ENCODE measurements around the gene ZC3H4. TPM values are rescaled to one million over a fixed set of nuclear protein-coding genes. Genes with fewer than 3 reads are reported as not detected.
"Not testable (repeated sequence)": the region's sequence is repeated elsewhere in the genome, so short reads cannot be mapped to it uniquely, and the experiment has no call there.

Gene ZC3H4
- total RNA-seq, 1 experiment from 2014 or later = 8.2 TPM

DNA sequence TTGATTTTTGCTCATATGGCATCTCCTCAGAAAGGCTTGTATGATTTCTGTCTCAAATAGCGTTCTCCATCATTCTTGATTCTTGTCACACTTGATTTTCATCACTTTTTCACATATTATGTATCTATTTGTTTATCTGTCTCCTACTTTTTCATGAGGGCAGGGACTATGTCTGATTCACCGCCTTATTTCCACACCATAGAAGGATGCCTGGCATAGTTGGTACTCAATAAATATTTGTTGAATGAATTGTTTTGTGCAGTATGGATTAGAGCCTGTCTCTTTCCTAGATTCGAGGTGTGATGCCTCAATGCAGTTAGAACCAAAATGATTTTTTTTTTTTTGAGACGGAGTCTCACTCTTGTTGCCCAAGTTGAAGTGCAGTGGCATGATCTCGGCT, 29.2 kb upstream of the ZC3H4 start:
- no peak for DNase-seq
- Histone ChIP-seq H3K4me3 (no peak overlapping the region), H3K27me3 (no peaks in the 10 kb centered on the region), H3K36me3 (peaks cover 81% of the 10 kb centered on the region), H3K9me3 (no peaks in the 10 kb centered on the region)

DNA sequence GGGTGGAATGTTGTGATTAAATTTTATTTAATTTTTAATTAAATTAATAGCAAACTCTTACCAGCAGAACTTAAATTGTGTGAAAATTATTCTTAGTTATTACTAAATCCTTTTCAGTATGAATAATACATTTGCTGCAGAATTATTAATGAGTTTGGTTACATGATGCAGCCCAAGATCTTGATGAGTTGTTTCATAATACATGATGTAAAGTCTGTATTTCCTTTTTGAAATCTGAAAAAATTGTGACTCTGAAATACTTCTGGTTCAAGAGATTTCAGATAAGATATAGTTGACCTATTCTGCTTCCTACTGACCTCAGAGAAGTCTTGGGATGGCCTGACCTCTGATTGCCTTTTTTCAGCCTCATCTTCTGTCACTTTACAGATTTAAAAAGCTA, 28.1 kb upstream of the ZC3H4 start:
- Histone ChIP-seq H3K4me3 (no peak overlapping the region), H3K27me3 (no peaks in the 10 kb centered on the region), H3K9me3 (no peaks in the 10 kb centered on the region), H3K36me3 (peaks cover 74% of the 10 kb centered on the region)
- no peak for DNase-seq

DNA sequence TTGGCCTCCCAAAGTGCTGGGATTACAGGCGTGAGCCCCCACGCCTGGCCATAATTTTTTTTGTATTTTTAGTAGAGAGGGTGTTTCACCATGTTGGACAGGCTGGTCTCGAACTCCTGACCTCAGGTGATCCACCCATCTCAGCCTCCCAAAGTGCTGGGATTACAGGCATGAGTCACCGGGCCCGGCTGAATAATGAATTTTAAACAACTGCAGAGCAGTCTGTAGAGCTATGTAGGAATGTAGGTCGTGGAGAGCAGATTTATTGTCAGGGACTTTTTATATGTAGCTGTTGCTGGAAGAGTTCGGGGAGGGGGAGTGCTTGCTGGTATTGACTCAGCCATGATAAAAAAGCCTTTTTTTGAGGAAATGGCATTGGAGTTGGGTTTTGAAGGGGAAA, 27.7 kb upstream of the ZC3H4 start:
- H3K9me3 ChIP-seq, H3K27me3 ChIP-seq, H3K4me3 ChIP-seq: not testable (repeated sequence)
- DNase-seq = peak; percentile 60
- H3K36me3 ChIP-seq = peaks cover 72% of the 10 kb centered on the region

GRCh38 chr19:47135156-47135555, 21.6 kb upstream of the ZC3H4 start:
- Histone ChIP-seq H3K36me3 (peaks cover 63% of the 10 kb centered on the region), H3K4me3 (peak overlapping the region; percentile 9; the same call in 1 of the 2 replicates), H3K27me3 (no peaks in the 10 kb centered on the region), H3K9me3 (peaks cover 3% of the 10 kb centered on the region)
- no peak for DNase-seq

- no peak for DNase-seq
- peaks cover 63% of the 10 kb centered on the region for H3K36me3 ChIP-seq
These were observed 21.0 kb upstream of the ZC3H4 start for GRCh38 chr19:47134545-47134944.

GRCh38 chr19:47133021-47133471, 19.5 kb upstream of the ZC3H4 start:
- Histone ChIP-seq H3K36me3 (peaks cover 50% of the 10 kb centered on the region), H3K4me3 (no peak overlapping the region)
- no peak for DNase-seq

More at GRCh38 chr19:47134545-47134944, 21.0 kb upstream of the ZC3H4 start:
- no peaks in the 10 kb centered on the region for H3K27me3 ChIP-seq
- H3K9me3 ChIP-seq = peaks cover 6% of the 10 kb centered on the region
- H3K4me3 ChIP-seq = peak overlapping the region; percentile 9; the same call in 1 of the 2 replicates

GRCh38 chr19:47132194-47132852, 18.7 kb upstream of the ZC3H4 start:
- DNase-seq = no peak
- peaks cover 47% of the 10 kb centered on the region for H3K36me3 ChIP-seq
- H3K4me3 ChIP-seq = peak overlapping the region; percentile 92
- H3K9me3 ChIP-seq = peaks cover 6% of the 10 kb centered on the region
- H3K27me3 ChIP-seq = no peaks in the 10 kb centered on the region

More at GRCh38 chr19:47133021-47133471, 19.5 kb upstream of the ZC3H4 start:
- Histone ChIP-seq H3K27me3 (no peaks in the 10 kb centered on the region), H3K9me3 (peaks cover 6% of the 10 kb centered on the region)

GRCh38 chr19:47130589-47131227, 17.1 kb upstream of the ZC3H4 start, which contains the start of gene SAE1:
SAE1 (plus strand) TSS chr19:47130835; CDS start chr19:47130931, 96 bp downstream.
- Histone ChIP-seq H3K9me3 (peaks cover 6% of the 10 kb centered on the region), H3K27me3 (no peaks in the 10 kb centered on the region), H3K36me3 (peaks cover 39% of the 10 kb centered on the region), H3K4me3 (peak within 1 kb of the TSS; percentile 92)
- peak; percentile 99 for DNase-seq

DNA sequence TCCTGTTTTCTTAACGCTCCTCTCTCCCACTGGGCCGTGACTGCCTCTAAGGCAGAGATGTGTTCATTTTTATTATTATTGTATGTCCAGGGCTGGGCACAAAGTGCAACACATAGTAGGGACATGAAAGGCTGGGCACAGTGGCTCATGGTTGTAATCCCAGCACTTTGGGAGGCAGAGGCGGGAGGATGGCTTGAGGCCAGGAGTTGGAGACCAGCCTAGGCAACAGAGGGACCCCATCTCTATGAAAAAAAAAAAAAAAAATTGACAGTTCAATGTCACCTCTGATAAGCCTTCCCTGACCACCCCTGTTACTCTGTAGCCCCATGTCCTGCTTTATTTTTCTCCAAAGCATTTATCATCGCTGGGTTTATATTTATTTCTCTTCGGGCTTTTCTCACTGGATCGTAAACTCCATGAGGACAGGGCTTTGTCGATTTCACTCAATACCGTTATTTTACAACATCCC, 16.6 kb upstream of the ZC3H4 start:
- peaks cover 6% of the 10 kb centered on the region for H3K9me3 ChIP-seq
- peak overlapping the region; percentile 92; the same call in 1 of the 2 replicates for H3K4me3 ChIP-seq
- no peaks in the 10 kb centered on the region for H3K27me3 ChIP-seq
- peaks cover 33% of the 10 kb centered on the region for H3K36me3 ChIP-seq
- no peak for DNase-seq

- Histone ChIP-seq H3K4me3 (no peak overlapping the region), H3K9me3 (peaks cover 6% of the 10 kb centered on the region), H3K36me3 (peaks cover 27% of the 10 kb centered on the region), H3K27me3 (no peaks in the 10 kb centered on the region)
- DNase-seq = no peak
These were observed 16.0 kb upstream of the ZC3H4 start for GRCh38 chr19:47129579-47129978.

GRCh38 chr19:47125669-47125938, 12.0 kb upstream of the ZC3H4 start:
- no peak for DNase-seq
- Histone ChIP-seq H3K9me3 (peaks cover 6% of the 10 kb centered on the region), H3K36me3 (no peaks in the 10 kb centered on the region), H3K4me3 (no peak overlapping the region), H3K27me3 (no peaks in the 10 kb centered on the region)

DNA sequence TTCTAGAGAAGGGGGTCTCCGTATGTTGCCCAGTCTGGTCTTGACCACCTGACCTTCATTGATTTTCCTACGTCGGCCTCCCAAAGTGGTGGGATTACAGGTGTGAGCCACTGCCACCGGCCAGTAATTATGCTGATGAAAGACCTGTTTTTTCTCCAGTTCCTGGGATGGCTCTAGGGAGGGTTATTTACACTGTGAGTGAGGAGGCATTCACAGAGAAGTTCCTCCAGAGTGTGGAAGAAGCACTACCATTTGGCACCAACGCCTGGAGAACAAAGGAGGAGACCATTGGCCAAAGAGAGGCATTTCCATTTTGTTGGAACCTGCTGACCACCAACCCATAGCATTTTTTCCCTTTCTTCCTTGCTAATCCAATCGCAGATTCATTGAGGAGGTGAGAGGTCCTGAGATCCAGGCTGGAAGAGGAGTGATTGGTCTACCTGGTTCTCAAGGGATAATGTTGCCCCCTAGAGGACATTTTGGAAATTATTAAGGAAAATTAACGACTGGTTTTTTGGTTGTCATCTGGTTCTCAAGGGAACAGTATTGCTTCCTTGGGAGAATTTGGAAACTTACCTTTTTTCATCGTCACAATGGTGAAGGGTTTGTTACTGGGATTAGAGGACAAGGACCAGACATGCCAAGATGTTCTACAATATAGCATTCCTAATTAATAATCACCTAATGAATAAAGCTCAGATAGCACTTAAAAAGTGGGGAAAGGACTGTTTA, 11.5 kb upstream of the ZC3H4 start:
- Histone ChIP-seq H3K27me3 (no peaks in the 10 kb centered on the region), H3K9me3 (peaks cover 3% of the 10 kb centered on the region), H3K36me3 (no peaks in the 10 kb centered on the region), H3K4me3 (no peak overlapping the region)
- DNase-seq = peak; percentile 31

- DNase-seq = no peak
- Histone ChIP-seq H3K36me3 (no peaks in the 10 kb centered on the region), H3K9me3 (no peaks in the 10 kb centered on the region), H3K27me3 (no peaks in the 10 kb centered on the region), H3K4me3 (no peak overlapping the region)
These were observed 9.8 kb upstream of the ZC3H4 start for GRCh38 chr19:47123406-47123805.

GRCh38 chr19:47122359-47123335, 9.1 kb upstream of the ZC3H4 start:
- Histone ChIP-seq H3K4me3 (no peak overlapping the region), H3K9me3 (no peaks in the 10 kb centered on the region), H3K27me3 (no peaks in the 10 kb centered on the region), H3K36me3 (no peaks in the 10 kb centered on the region)
- DNase-seq = peak; percentile 70

DNA sequence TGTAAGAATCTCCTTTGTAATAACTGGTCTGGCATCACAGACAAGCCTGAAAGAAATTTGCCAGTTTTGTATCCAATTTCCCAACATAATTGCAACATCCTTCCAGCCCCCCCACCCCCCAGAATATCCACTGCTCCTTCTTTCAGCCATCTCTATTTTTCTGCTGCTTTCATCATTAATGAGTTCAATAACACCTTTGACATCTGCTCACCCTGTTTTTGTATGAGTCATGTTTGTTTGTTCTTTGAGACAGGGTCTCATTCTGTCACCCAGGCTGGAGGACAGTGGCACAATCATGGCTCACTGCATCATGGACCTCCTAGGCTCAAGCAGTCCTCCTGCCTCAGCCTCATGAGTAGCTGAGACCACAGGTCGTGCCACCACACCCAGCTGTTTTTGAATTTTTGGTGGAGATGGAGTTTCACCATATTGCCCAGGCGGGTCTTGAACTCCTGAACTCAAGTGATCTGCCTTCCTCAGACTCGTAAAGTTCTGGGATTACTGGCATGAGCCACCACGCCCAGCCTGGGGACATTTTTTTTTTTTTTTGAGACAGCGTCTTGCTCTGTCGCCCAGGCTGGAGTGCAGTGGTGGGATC, 7.0 kb upstream of the ZC3H4 start:
- Histone ChIP-seq H3K27me3 (no peaks in the 10 kb centered on the region), H3K36me3 (no peaks in the 10 kb centered on the region), H3K9me3 (no peaks in the 10 kb centered on the region), H3K4me3 (no peak overlapping the region)
- DNase-seq = no peak

All from MG63 (cell line).